Breast epithelium (tissue), 4 donors: ENCODE measurements around the gene SPATS2. TPM values are rescaled to one million over a fixed set of nuclear protein-coding genes. Genes with fewer than 3 reads are reported as not detected.

ENCODE experiments used
- DNase-seq, 2 donors: peaks; one replicate each; pipeline ENCODE4 v3.0.0-alpha.2; 2019; ENCODE audit warnings: low spot score in 2 of 2
- H3K27ac ChIP-seq, 2 donors: fragments of 200-600 bp; sonication (generic) in 1 of 2; one replicate each; pipeline ENCODE4 v1.5.1; 2016 to 2019; ENCODE audit warnings: mild to moderate bottlenecking in 1 of 2
- H3K27me3 ChIP-seq, 2 donors: fragments of 200-600 bp; sonication (generic) in 1 of 2; one replicate each; pipeline versions ENCODE4 v1.5.1 to v1.6.0; 2017 to 2019; ENCODE audit warnings: control low read depth in 1 of 2, mild to moderate bottlenecking in 1 of 2
- H3K36me3 ChIP-seq: fragments of 200-600 bp; one replicate; pipeline ENCODE4 v1.5.1; 2019
- H3K4me1 ChIP-seq, 2 donors: fragments of 200-600 bp; sonication (generic); one replicate each; pipeline ENCODE4 v1.5.1; 2016 to 2019; ENCODE audit warnings: control low read depth in 1 of 2
- H3K4me3 ChIP-seq, 3 donors: fragments of 200-600 bp; sonication (generic); 1 replicate in 2 of 3; 2 replicates in 1 of 3; pipeline ENCODE4 v1.5.1; 2016 to 2019; ENCODE audit warnings: mild to moderate bottlenecking in 3 of 3, moderate library complexity in 2 of 3
- H3K9me3 ChIP-seq, 2 donors: fragments of 200-600 bp; sonication (generic) in 1 of 2; one replicate each; pipeline ENCODE4 v1.5.1; 2016 to 2019; ENCODE audit warnings: control low read depth in 1 of 2
- CTCF ChIP-seq, 3 donors: fragments of 450-650 bp; IDR thresholded peaks; one replicate each; pipeline ENCODE4 v1.5.1; 2016 to 2017; ENCODE audit warnings: antibody characterized with exemption in 3 of 3, mild to moderate bottlenecking in 3 of 3, moderate library complexity in 3 of 3
- POLR2A ChIP-seq: fragments of 450-650 bp; IDR thresholded peaks from one replicate; pipeline ENCODE4 v1.6.1; 2016; ENCODE audit warnings: antibody characterized with exemption, mild to moderate bottlenecking, moderate library complexity
- POLR2AphosphoS5 ChIP-seq, 3 donors: sonication (generic); formaldehyde crosslinking; IDR thresholded peaks; one replicate each; pipeline ENCODE4 v1.6.1; 2017; ENCODE audit warnings: antibody characterized with exemption in 3 of 3
- intact Hi-C: fragments of 100-400 bp; cut with DNase I; formaldehyde crosslinking; loops from one replicate; pipeline ENCODE4 v1.15.1; 2023; ENCODE audit warnings: low total_unique reads
- total RNA-seq, 3 donors: library from RNA; depleted of rRNA; stranded (reverse); fragments of >200 nt; gene quantifications; one replicate each; pipeline ENCODE4 v1.1.0, GENCODE V29; 2016

SPATS2 gene
- total RNA-seq, 3 donors from 2014 or later: 13.8 to 24.0 (median 22.0) TPM

- peaks cover 14 to 35% of the 10 kb centered on the region in 2 donors for H3K27me3 ChIP-seq
- H3K4me3 ChIP-seq: peak overlapping the region in 2 of 3 donors; percentile 41 to 63
- TF ChIP-seq CTCF (IDR thresholded peaks at IDR 0.05) (no peak), POLR2AphosphoS5 (IDR thresholded peaks at IDR 0.05) (no peak), POLR2A (no peak)
- H3K9me3 ChIP-seq: no peaks in the 10 kb centered on the region
- H3K36me3 ChIP-seq: no peaks in the 10 kb centered on the region
- H3K27ac ChIP-seq: no peak overlapping the region
- intact Hi-C loops: loop anchor here (10.0 kb wide), 1 partner anchor 172 kb away; no protein-coding TSS in a partner anchor
- H3K4me1 ChIP-seq: peaks cover 23% of the 10 kb centered on the region in 2 donors
- DNase-seq: no peak
Observed at GRCh38 chr12:49342914-49343731, 24.1 kb upstream of the SPATS2 start.

GRCh38 chr12:49344486-49345050 is 22.7 kb upstream of the SPATS2 start:
- no peaks in the 10 kb centered on the region for H3K36me3 ChIP-seq
- peak overlapping the region in 2 of 3 donors; percentile 52 to 69 for H3K4me3 ChIP-seq
- H3K9me3 ChIP-seq: no peaks in the 10 kb centered on the region
- H3K4me1 ChIP-seq: peaks cover 23% of the 10 kb centered on the region in 2 donors
- H3K27ac ChIP-seq: no peak overlapping the region
- H3K27me3 ChIP-seq: peaks cover 14 to 37% of the 10 kb centered on the region in 2 donors
- no peak for DNase-seq
- TF ChIP-seq CTCF (IDR thresholded peaks at IDR 0.05) (no peak), POLR2AphosphoS5 (IDR thresholded peaks at IDR 0.05) (no peak), POLR2A (no peak)
- intact Hi-C loops: loop anchor here (10.0 kb wide), 1 partner anchor 170 kb away; no protein-coding TSS in a partner anchor

- H3K4me1 ChIP-seq: peaks cover 23% of the 10 kb centered on the region in 2 donors
- TF ChIP-seq CTCF (IDR thresholded peaks at IDR 0.05) (no peak), POLR2AphosphoS5 (IDR thresholded peaks at IDR 0.05) (no peak), POLR2A (no peak)
- intact Hi-C loops: loop anchor here (10.0 kb wide), 1 partner anchor 170 kb away; no protein-coding TSS in a partner anchor
- no peak overlapping the region for H3K27ac ChIP-seq
- H3K4me3 ChIP-seq: peak overlapping the region; percentile 27 to 69 (median 52)
- H3K27me3 ChIP-seq: peaks cover 14 to 37% of the 10 kb centered on the region in 2 donors
- no peaks in the 10 kb centered on the region for H3K36me3 ChIP-seq
- DNase-seq: no peak
- no peaks in the 10 kb centered on the region for H3K9me3 ChIP-seq
Observed at GRCh38 chr12:49345051-49345824, 22.0 kb upstream of the SPATS2 start.

GRCh38 chr12:49345825-49346658 is 21.2 kb upstream of the SPATS2 start:
- Histone ChIP-seq H3K4me1 (peaks cover 23% of the 10 kb centered on the region in 2 donors), H3K4me3 (peak overlapping the region; percentile 27 to 69 (median 52)), H3K27ac (no peak overlapping the region), H3K27me3 (peaks cover 14 to 37% of the 10 kb centered on the region in 2 donors), H3K36me3 (no peaks in the 10 kb centered on the region), H3K9me3 (no peaks in the 10 kb centered on the region)
- no peak for TF ChIP-seq POLR2AphosphoS5 (IDR thresholded peaks at IDR 0.05)
- no peak for TF ChIP-seq POLR2A
- TF ChIP-seq CTCF (IDR thresholded peaks at IDR 0.05): no peak
- DNase-seq: peak in 1 of 2 donors; percentile 7
- intact Hi-C loops: loop anchor here (10.0 kb wide), 1 partner anchor 169 kb away; no protein-coding TSS in a partner anchor
